Activated CD8-positive, alpha-beta memory T cell treated with anti-CD3 and anti-CD28 coated beads, Interleukin-2, amount 10 ng/mL, durations not matched to agents 7 days and 5 days (primary cell): Measurements from ENCODE around the gene FGFR4. TPM values are rescaled to one million over a fixed set of nuclear protein-coding genes. Genes with fewer than 3 reads are reported as not detected.

ENCODE experiments used
- ATAC-seq: fragments of 150-1000 bp; cut with Tn5 transposase; one replicate; pipeline ENCODE4 v1.10.0; 2021; ENCODE audit warnings: moderate library complexity
- CTCF ChIA-PET: fragments of 350-600 bp; sonication (Branson Sonifier 250); formaldehyde crosslinking; loops from one replicate; lab custom pipeline; 2021; ENCODE audit warnings: antibody characterized with exemption; lab: Charles Lee
- DNase-seq: peaks from one replicate; pipeline ENCODE4 v3.0.0-alpha.2; 2020
- H3K27ac Mint-ChIP-seq: one replicate; pipeline ENCODE4 v1.8.0; 2021; ENCODE audit warnings: mild to moderate bottlenecking, mixed read lengths
- H3K27me3 Mint-ChIP-seq: one replicate; pipeline ENCODE4 v1.8.0; 2021; ENCODE audit warnings: mixed read lengths
- H3K36me3 Mint-ChIP-seq: one replicate; pipeline ENCODE4 v1.8.0; 2021; ENCODE audit warnings: mild to moderate bottlenecking, mixed read lengths
- H3K4me1 Mint-ChIP-seq: one replicate; pipeline ENCODE4 v1.8.0; 2021; ENCODE audit warnings: mixed read lengths
- H3K4me3 Mint-ChIP-seq: one replicate; pipeline ENCODE4 v1.8.0; 2021; ENCODE audit warnings: mild to moderate bottlenecking, moderate library complexity, mixed read lengths
- H3K9me3 Mint-ChIP-seq: one replicate; pipeline ENCODE4 v1.8.0; 2022; ENCODE audit warnings: low read depth, mixed read lengths
- total RNA-seq, 2 experiments: library from RNA; stranded (reverse); gene quantifications; one replicate each; pipeline ENCODE4 v1.2.3, GENCODE V29; 2021

Gene FGFR4
- total RNA-seq, 2 experiments from 2014 or later: 0.29 to 1.1 TPM

- H3K27me3 Mint-ChIP-seq: peaks cover 4% of the 10 kb centered on the region
- H3K9me3 Mint-ChIP-seq: no peaks in the 10 kb centered on the region
- H3K4me3 Mint-ChIP-seq: no peak overlapping the region
- CTCF ChIA-PET: interaction anchor here (0.7 to 2.2 kb wide), 3 partner anchors 14 to 212 kb away, joined by 3 to 7 read pairs (median 6); no protein-coding TSS in a partner anchor
- H3K36me3 Mint-ChIP-seq: no peaks in the 10 kb centered on the region
- no peaks in the 10 kb centered on the region for H3K4me1 Mint-ChIP-seq
- no peak for DNase-seq
- no peak overlapping the region for H3K27ac Mint-ChIP-seq
- ATAC-seq: no peak
Measured at GRCh38 chr5:177098120-177098469, 11.4 kb downstream of the FGFR4 start.

- CTCF ChIA-PET: interaction anchor here (0.7 to 2.2 kb wide), 3 partner anchors 13 to 211 kb away, joined by 3 to 7 read pairs (median 6); no protein-coding TSS in a partner anchor
- H3K4me1 Mint-ChIP-seq: no peaks in the 10 kb centered on the region
- H3K4me3 Mint-ChIP-seq: no peak overlapping the region
- H3K27me3 Mint-ChIP-seq: peaks cover 4% of the 10 kb centered on the region
- H3K9me3 Mint-ChIP-seq: no peaks in the 10 kb centered on the region
- DNase-seq (no peak), ATAC-seq (peak; percentile 8)
- no peak overlapping the region for H3K27ac Mint-ChIP-seq
- H3K36me3 Mint-ChIP-seq: no peaks in the 10 kb centered on the region
Measured at GRCh38 chr5:177098470-177099141, 11.9 kb downstream of the FGFR4 start.

- Mint-ChIP-seq H3K4me1 (no peaks in the 10 kb centered on the region), H3K27ac (no peak overlapping the region), H3K27me3 (peaks cover 8% of the 10 kb centered on the region), H3K9me3 (no peaks in the 10 kb centered on the region), H3K4me3 (no peak overlapping the region), H3K36me3 (no peaks in the 10 kb centered on the region)
- DNase-seq: no peak
- no peak for ATAC-seq
- CTCF ChIA-PET: interaction anchor here (1.7 to 2.2 kb wide), 2 partner anchors 12 to 14 kb away, joined by 4 to 7 read pairs; no protein-coding TSS in a partner anchor
Measured at GRCh38 chr5:177099422-177100093, 12.8 kb downstream of the FGFR4 start.

- DNase-seq (no peak), ATAC-seq (no peak)
- Mint-ChIP-seq H3K27ac (no peak overlapping the region), H3K9me3 (no peaks in the 10 kb centered on the region), H3K27me3 (peaks cover 8% of the 10 kb centered on the region), H3K4me1 (no peaks in the 10 kb centered on the region), H3K36me3 (no peaks in the 10 kb centered on the region), H3K4me3 (no peak overlapping the region)
- CTCF ChIA-PET: interaction anchor here (1.7 kb wide), 1 partner anchor 13 kb away, joined by 4 read pairs; no protein-coding TSS in a partner anchor
Measured at GRCh38 chr5:177100714-177101121, 14.0 kb downstream of the FGFR4 start.

- Mint-ChIP-seq H3K27me3 (peaks cover 8% of the 10 kb centered on the region), H3K9me3 (no peaks in the 10 kb centered on the region), H3K36me3 (no peaks in the 10 kb centered on the region), H3K27ac (no peak overlapping the region), H3K4me1 (no peaks in the 10 kb centered on the region), H3K4me3 (no peak overlapping the region)
- DNase-seq (no peak), ATAC-seq (no peak)
- CTCF ChIA-PET: interaction anchor here (1.5 to 1.9 kb wide), 2 partner anchors 10 to 33 kb away, joined by 6 to 12 read pairs; no protein-coding TSS in a partner anchor
Measured at GRCh38 chr5:177103523-177104253, 17.0 kb downstream of the FGFR4 start.

- Mint-ChIP-seq H3K4me3 (no peak overlapping the region), H3K27ac (no peak overlapping the region), H3K4me1 (no peaks in the 10 kb centered on the region), H3K9me3 (no peaks in the 10 kb centered on the region), H3K27me3 (peaks cover 3% of the 10 kb centered on the region), H3K36me3 (no peaks in the 10 kb centered on the region)
- no peak for ATAC-seq
- no peak for DNase-seq
- CTCF ChIA-PET: interaction anchor here (1.9 kb wide), 1 partner anchor 8 kb away, joined by 12 read pairs; no protein-coding TSS in a partner anchor
Measured at GRCh38 chr5:177105691-177106476, 19.2 kb downstream of the FGFR4 start.

GRCh38 chr5:177107159-177107558 lies 20.4 kb downstream of the FGFR4 start:
- Mint-ChIP-seq H3K27me3 (peaks cover 3% of the 10 kb centered on the region), H3K4me3 (no peak overlapping the region), H3K9me3 (no peaks in the 10 kb centered on the region), H3K27ac (no peak overlapping the region), H3K36me3 (no peaks in the 10 kb centered on the region), H3K4me1 (peaks cover 3% of the 10 kb centered on the region)
- ATAC-seq (no peak), DNase-seq (no peak)
- CTCF ChIA-PET: interaction anchor here (0.8 to 1.4 kb wide), 4 partner anchors 22 to 447 kb away, joined by 3 to 5 read pairs (median 4); no protein-coding TSS in a partner anchor

GRCh38 chr5:177109810-177110209 lies 23.1 kb downstream of the FGFR4 start:
- Mint-ChIP-seq H3K27me3 (no peaks in the 10 kb centered on the region), H3K4me1 (peaks cover 14% of the 10 kb centered on the region), H3K9me3 (no peaks in the 10 kb centered on the region), H3K4me3 (no peak overlapping the region), H3K27ac (no peak overlapping the region), H3K36me3 (no peaks in the 10 kb centered on the region)
- ATAC-seq (no peak), DNase-seq (no peak)
- CTCF ChIA-PET: interaction anchor here (1.4 to 7.0 kb wide), 5 partner anchors 17 to 451 kb away, joined by 3 to 93 read pairs (median 52); partner anchors contain the start of gene FGFR4

- no peaks in the 10 kb centered on the region for H3K9me3 Mint-ChIP-seq
- H3K4me1 Mint-ChIP-seq: peaks cover 24% of the 10 kb centered on the region
- H3K36me3 Mint-ChIP-seq: no peaks in the 10 kb centered on the region
- CTCF ChIA-PET: interaction anchor here (0.6 to 7.0 kb wide), 35 partner anchors 9 to 453 kb away, joined by 3 to 93 read pairs (median 4); partner anchors contain the start of genes FGFR4 and MXD3
- H3K4me3 Mint-ChIP-seq: peak overlapping the region; percentile 17
- DNase-seq: peak; percentile 73
- H3K27ac Mint-ChIP-seq: no peak overlapping the region
- peak; percentile 41 for ATAC-seq
- no peaks in the 10 kb centered on the region for H3K27me3 Mint-ChIP-seq
Measured at GRCh38 chr5:177111720-177112394, 25.1 kb downstream of the FGFR4 start.

- Mint-ChIP-seq H3K27me3 (no peaks in the 10 kb centered on the region), H3K27ac (no peak overlapping the region), H3K4me1 (peaks cover 30% of the 10 kb centered on the region), H3K36me3 (no peaks in the 10 kb centered on the region), H3K4me3 (no peak overlapping the region), H3K9me3 (no peaks in the 10 kb centered on the region)
- CTCF ChIA-PET: interaction anchor here (0.6 to 7.0 kb wide), 56 partner anchors 8 to 454 kb away, joined by 3 to 93 read pairs (median 5); partner anchors contain the start of genes FGFR4, LMAN2, MXD3 and NSD1
- DNase-seq (no peak), ATAC-seq (no peak)
Measured at GRCh38 chr5:177112589-177113220, 26.0 kb downstream of the FGFR4 start.

GRCh38 chr5:177113566-177114424 lies 27.1 kb downstream of the FGFR4 start:
- peak; percentile 86 for DNase-seq
- no peaks in the 10 kb centered on the region for H3K36me3 Mint-ChIP-seq
- H3K4me1 Mint-ChIP-seq: peaks cover 30% of the 10 kb centered on the region
- peak; percentile 60 for ATAC-seq
- no peaks in the 10 kb centered on the region for H3K27me3 Mint-ChIP-seq
- CTCF ChIA-PET: interaction anchor here (0.6 to 7.0 kb wide), 54 partner anchors 9 to 455 kb away, joined by 3 to 93 read pairs (median 4); partner anchors contain the start of genes FGFR4, HK3, LMAN2 and MXD3
- H3K27ac Mint-ChIP-seq: peak overlapping the region; percentile 60
- H3K4me3 Mint-ChIP-seq: no peak overlapping the region
- no peaks in the 10 kb centered on the region for H3K9me3 Mint-ChIP-seq
